ENCODE data around the gene ACSL1. TPM values are rescaled to one million over a fixed set of nuclear protein-coding genes. Genes with fewer than 3 reads are reported as not detected.

Gene ACSL1
- polyA plus RNA-seq, 1 donor from 2014 or later, result 30.7 TPM

- Histone ChIP-seq H3K36me3 (ENCODE audit: insufficient read depth, low read length) (no peaks in the 10 kb centered on the region), H3K9me2 (ENCODE audit: insufficient read depth, low read length) (no peaks in the 10 kb centered on the region), H2AFZ (ENCODE audit: low read depth, low read length) (no peak overlapping the region), H3K27me3 (ENCODE audit: insufficient read depth, low read depth, low read length) (peaks cover 57% of the 10 kb centered on the region), H3K9ac (ENCODE audit: low read length) (peak overlapping the region; percentile 68), H3F3A (ENCODE audit: insufficient read depth, low read length, poor library complexity, severe bottlenecking) (no peaks in the 10 kb centered on the region), H3K4me3 (ENCODE audit: low read length) (peak overlapping the region; percentile 87), H3K9me3 (ENCODE audit: low read length) (no peaks in the 10 kb centered on the region), H4K20me1 (ENCODE audit: insufficient read depth) (no peaks in the 10 kb centered on the region), H3K27ac (ENCODE audit: low read length) (no peak overlapping the region), H3K4me2 (ENCODE audit: low read length) (peak overlapping the region; percentile 44), H3K79me2 (replicated peaks; ENCODE audit: insufficient read depth, low read length) (peaks cover 4% of the 10 kb centered on the region)
- TF ChIP-seq, protein P1, sequence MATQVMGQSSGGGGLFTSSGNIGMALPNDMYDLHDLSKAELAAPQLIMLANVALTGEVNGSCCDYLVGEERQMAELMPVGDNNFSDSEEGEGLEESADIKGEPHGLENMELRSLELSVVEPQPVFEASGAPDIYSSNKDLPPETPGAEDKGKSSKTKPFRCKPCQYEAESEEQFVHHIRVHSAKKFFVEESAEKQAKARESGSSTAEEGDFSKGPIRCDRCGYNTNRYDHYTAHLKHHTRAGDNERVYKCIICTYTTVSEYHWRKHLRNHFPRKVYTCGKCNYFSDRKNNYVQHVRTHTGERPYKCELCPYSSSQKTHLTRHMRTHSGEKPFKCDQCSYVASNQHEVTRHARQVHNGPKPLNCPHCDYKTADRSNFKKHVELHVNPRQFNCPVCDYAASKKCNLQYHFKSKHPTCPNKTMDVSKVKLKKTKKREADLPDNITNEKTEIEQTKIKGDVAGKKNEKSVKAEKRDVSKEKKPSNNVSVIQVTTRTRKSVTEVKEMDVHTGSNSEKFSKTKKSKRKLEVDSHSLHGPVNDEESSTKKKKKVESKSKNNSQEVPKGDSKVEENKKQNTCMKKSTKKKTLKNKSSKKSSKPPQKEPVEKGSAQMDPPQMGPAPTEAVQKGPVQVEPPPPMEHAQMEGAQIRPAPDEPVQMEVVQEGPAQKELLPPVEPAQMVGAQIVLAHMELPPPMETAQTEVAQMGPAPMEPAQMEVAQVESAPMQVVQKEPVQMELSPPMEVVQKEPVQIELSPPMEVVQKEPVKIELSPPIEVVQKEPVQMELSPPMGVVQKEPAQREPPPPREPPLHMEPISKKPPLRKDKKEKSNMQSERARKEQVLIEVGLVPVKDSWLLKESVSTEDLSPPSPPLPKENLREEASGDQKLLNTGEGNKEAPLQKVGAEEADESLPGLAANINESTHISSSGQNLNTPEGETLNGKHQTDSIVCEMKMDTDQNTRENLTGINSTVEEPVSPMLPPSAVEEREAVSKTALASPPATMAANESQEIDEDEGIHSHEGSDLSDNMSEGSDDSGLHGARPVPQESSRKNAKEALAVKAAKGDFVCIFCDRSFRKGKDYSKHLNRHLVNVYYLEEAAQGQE (IDR thresholded peaks at IDR 0.05; ENCODE audit: borderline replicate concordance), result no peak
- TF ChIP-seq RAD21 (conservative IDR thresholded peaks at IDR 0.05) (no peak), MXI1 (conservative IDR thresholded peaks at IDR 0.05; ENCODE audit: poor library complexity, severe bottlenecking) (no peak), SMC3 (conservative IDR thresholded peaks at IDR 0.05; ENCODE audit: poor library complexity) (no peak), EP300 (conservative IDR thresholded peaks at IDR 0.05; ENCODE audit: poor library complexity, severe bottlenecking) (no peak), POLR2AphosphoS5 (IDR thresholded peaks at IDR 0.05) (no peak), EZH2 (IDR thresholded peaks at IDR 0.05; ENCODE audit: borderline replicate concordance, insufficient read depth, low read length, poor library complexity, severe bottlenecking) (no peak), TAF1 (IDR thresholded peaks at IDR 0.05; ENCODE audit: low read depth) (no peak)
- TF ChIP-seq, protein P2, sequence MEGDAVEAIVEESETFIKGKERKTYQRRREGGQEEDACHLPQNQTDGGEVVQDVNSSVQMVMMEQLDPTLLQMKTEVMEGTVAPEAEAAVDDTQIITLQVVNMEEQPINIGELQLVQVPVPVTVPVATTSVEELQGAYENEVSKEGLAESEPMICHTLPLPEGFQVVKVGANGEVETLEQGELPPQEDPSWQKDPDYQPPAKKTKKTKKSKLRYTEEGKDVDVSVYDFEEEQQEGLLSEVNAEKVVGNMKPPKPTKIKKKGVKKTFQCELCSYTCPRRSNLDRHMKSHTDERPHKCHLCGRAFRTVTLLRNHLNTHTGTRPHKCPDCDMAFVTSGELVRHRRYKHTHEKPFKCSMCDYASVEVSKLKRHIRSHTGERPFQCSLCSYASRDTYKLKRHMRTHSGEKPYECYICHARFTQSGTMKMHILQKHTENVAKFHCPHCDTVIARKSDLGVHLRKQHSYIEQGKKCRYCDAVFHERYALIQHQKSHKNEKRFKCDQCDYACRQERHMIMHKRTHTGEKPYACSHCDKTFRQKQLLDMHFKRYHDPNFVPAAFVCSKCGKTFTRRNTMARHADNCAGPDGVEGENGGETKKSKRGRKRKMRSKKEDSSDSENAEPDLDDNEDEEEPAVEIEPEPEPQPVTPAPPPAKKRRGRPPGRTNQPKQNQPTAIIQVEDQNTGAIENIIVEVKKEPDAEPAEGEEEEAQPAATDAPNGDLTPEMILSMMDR (IDR thresholded peaks at IDR 0.05; ENCODE audit: poor library complexity, severe bottlenecking), result no peak
Measured at GRCh38 chr4:184824776-184825084, 1.0 kb downstream of the ACSL1 start.

- TF ChIP-seq EZH2 (IDR thresholded peaks at IDR 0.05; ENCODE audit: borderline replicate concordance, insufficient read depth, low read length, poor library complexity, severe bottlenecking) (no peak), POLR2AphosphoS5 (IDR thresholded peaks at IDR 0.05) (no peak), RAD21 (conservative IDR thresholded peaks at IDR 0.05) (no peak), MXI1 (conservative IDR thresholded peaks at IDR 0.05; ENCODE audit: poor library complexity, severe bottlenecking) (no peak)
- TF ChIP-seq, protein P1 (IDR thresholded peaks at IDR 0.05; ENCODE audit: borderline replicate concordance), result no peak
- Histone ChIP-seq H3K4me3 (ENCODE audit: low read length) (peak overlapping the region; percentile 87), H3K79me2 (replicated peaks; ENCODE audit: insufficient read depth, low read length) (peaks cover 4% of the 10 kb centered on the region), H3K9me3 (ENCODE audit: low read length) (no peaks in the 10 kb centered on the region), H3K36me3 (ENCODE audit: insufficient read depth, low read length) (no peaks in the 10 kb centered on the region), H3F3A (ENCODE audit: insufficient read depth, low read length, poor library complexity, severe bottlenecking) (no peaks in the 10 kb centered on the region), H3K9me2 (ENCODE audit: insufficient read depth, low read length) (no peaks in the 10 kb centered on the region), H2AFZ (ENCODE audit: low read depth, low read length) (no peak overlapping the region), H3K4me2 (ENCODE audit: low read length) (peak overlapping the region; percentile 44), H3K9ac (ENCODE audit: low read length) (no peak overlapping the region), H3K27me3 (ENCODE audit: insufficient read depth, low read depth, low read length) (peaks cover 57% of the 10 kb centered on the region), H4K20me1 (ENCODE audit: insufficient read depth) (no peaks in the 10 kb centered on the region), H3K27ac (ENCODE audit: low read length) (no peak overlapping the region)
Measured at GRCh38 chr4:184824081-184824775, 1.5 kb downstream of the ACSL1 start.
